HuH-7 (cell line): ENCODE data around the gene GTF2H3.
A peak's percentile ranks its signal among the peaks of the same experiment; 100 is the strongest.

Experiments
- DNase-seq: peaks from one replicate; pipeline ENCODE4 v3.0.0; 2011; ENCODE audit warnings: low spot score

The GTF2H3 gene

GRCh38 chr12:123645878-123646277 is 12.2 kb downstream of the GTF2H3 start:
- DNase-seq: no peak

- no peak for DNase-seq
These were observed 14.8 kb downstream of the GTF2H3 start for GRCh38 chr12:123648401-123648800.

GRCh38 chr12:123654129-123654701 is 20.6 kb downstream of the GTF2H3 start:
- no peak for DNase-seq

GRCh38 chr12:123655420-123655819 is 21.8 kb downstream of the GTF2H3 start:
- DNase-seq: no peak

GRCh38 chr12:123656392-123656791 is 22.8 kb downstream of the GTF2H3 start:
- no peak for DNase-seq

- no peak for DNase-seq
These were observed 23.6 kb downstream of the GTF2H3 start for GRCh38 chr12:123657211-123657610.

GRCh38 chr12:123659996-123660727 is 26.5 kb downstream of the GTF2H3 start:
- DNase-seq: no peak

- DNase-seq: no peak
These were observed 34.1 kb downstream of the GTF2H3 start for GRCh38 chr12:123667771-123668170.

- peak; percentile 90 for DNase-seq
These were observed 37.5 kb downstream of the GTF2H3 start, which contains the start of gene TCTN2 for GRCh38 chr12:123670882-123671728. Gene TCTN2 (plus strand): TSS chr12:123671113. CDS start chr12:123671241, 128 bp downstream.

GRCh38 chr12:123671876-123672275 is 38.2 kb downstream of the GTF2H3 start:
- DNase-seq: no peak

GRCh38 chr12:123675436-123675835 is 41.8 kb downstream of the GTF2H3 start:
- no peak for DNase-seq

GRCh38 chr12:123676616-123677320 is 43.1 kb downstream of the GTF2H3 start:
- no peak for DNase-seq

- DNase-seq: no peak
These were observed 45.4 kb downstream of the GTF2H3 start for GRCh38 chr12:123678981-123679380.

GRCh38 chr12:123681605-123682004 is 48.0 kb downstream of the GTF2H3 start:
- DNase-seq: no peak

- DNase-seq: no peak
These were observed 50.3 kb downstream of the GTF2H3 start for GRCh38 chr12:123683964-123684363.

GRCh38 chr12:123686636-123687190 is 53.1 kb downstream of the GTF2H3 start:
- DNase-seq: no peak

- no peak for DNase-seq
These were observed 56.7 kb downstream of the GTF2H3 start for GRCh38 chr12:123690191-123690840.

- DNase-seq: no peak
These were observed 62.6 kb downstream of the GTF2H3 start for GRCh38 chr12:123696207-123696606.

GRCh38 chr12:123696646-123697045 is 63.0 kb downstream of the GTF2H3 start:
- DNase-seq: no peak

GRCh38 chr12:123705935-123706334 is 72.3 kb downstream of the GTF2H3 start:
- DNase-seq: no peak

GRCh38 chr12:123707466-123707865 is 73.8 kb downstream of the GTF2H3 start:
- no peak for DNase-seq
